ENCODE data around the gene CHFR.
"Not testable (repeated sequence)": the region's sequence is repeated elsewhere in the genome, so short reads cannot be mapped to it uniquely, and the experiment has no call there.

The CHFR gene

GRCh38 chr12:132812631-132813305, 74.6 kb downstream of the CHFR start:
- no peak for DNase-seq (ENCODE audit: low read depth in 3 of 3, low spot score in 1 of 3)

GRCh38 chr12:132809391-132809790, 78.0 kb downstream of the CHFR start:
- DNase-seq (ENCODE audit: low read depth in 3 of 3, low spot score in 1 of 3): not testable (repeated sequence)

GRCh38 chr12:132807295-132808092, 79.9 kb downstream of the CHFR start:
- DNase-seq (ENCODE audit: low read depth in 3 of 3, low spot score in 1 of 3): no peak

GRCh38 chr12:132806857-132807256, 80.5 kb downstream of the CHFR start:
- DNase-seq (ENCODE audit: low read depth in 3 of 3, low spot score in 1 of 3): peak in 1 of 3 donors; percentile 7

- DNase-seq (ENCODE audit: low read depth in 3 of 3, low spot score in 1 of 3): no peak
These were observed 83.0 kb downstream of the CHFR start for GRCh38 chr12:132804426-132804861.

GRCh38 chr12:132803888-132804287, 83.5 kb downstream of the CHFR start:
- no peak for DNase-seq (ENCODE audit: low read depth in 3 of 3, low spot score in 1 of 3)

GRCh38 chr12:132803125-132803524, 84.3 kb downstream of the CHFR start:
- DNase-seq (ENCODE audit: low read depth in 3 of 3, low spot score in 1 of 3): no peak

GRCh38 chr12:132801741-132802140, 85.7 kb downstream of the CHFR start:
- no peak for DNase-seq (ENCODE audit: low read depth in 3 of 3, low spot score in 1 of 3)

GRCh38 chr12:132798836-132799235, 88.6 kb downstream of the CHFR start:
- DNase-seq (ENCODE audit: low read depth in 3 of 3, low spot score in 1 of 3): no peak

GRCh38 chr12:132797820-132798570, 89.4 kb downstream of the CHFR start:
- DNase-seq (ENCODE audit: low read depth in 3 of 3, low spot score in 1 of 3): no peak

- DNase-seq (ENCODE audit: low read depth in 3 of 3, low spot score in 1 of 3): no peak
These were observed 91.6 kb downstream of the CHFR start for GRCh38 chr12:132795847-132796246.

GRCh38 chr12:132791940-132792339, 95.5 kb downstream of the CHFR start:
- DNase-seq (ENCODE audit: low read depth in 3 of 3, low spot score in 1 of 3): not testable (repeated sequence)

GRCh38 chr12:132789099-132789471, 98.3 kb downstream of the CHFR start:
- no peak for DNase-seq (ENCODE audit: low read depth in 3 of 3, low spot score in 1 of 3)

- DNase-seq (ENCODE audit: low read depth in 3 of 3, low spot score in 1 of 3): no peak
These were observed 98.9 kb downstream of the CHFR start for GRCh38 chr12:132788375-132789098.

GRCh38 chr12:132787877-132788276, 99.5 kb downstream of the CHFR start:
- DNase-seq (ENCODE audit: low read depth in 3 of 3, low spot score in 1 of 3): no peak

- no peak for DNase-seq (ENCODE audit: low read depth in 3 of 3, low spot score in 1 of 3)
These were observed 101.2 kb downstream of the CHFR start for GRCh38 chr12:132786192-132786591.

- DNase-seq (ENCODE audit: low read depth in 3 of 3, low spot score in 1 of 3): no peak
These were observed 102.8 kb downstream of the CHFR start for GRCh38 chr12:132784580-132784979.

GRCh38 chr12:132783917-132784531, 103.4 kb downstream of the CHFR start:
- no peak for DNase-seq (ENCODE audit: low read depth in 3 of 3, low spot score in 1 of 3)

Measured in stimulated activated CD4-positive, alpha-beta T cell treated with anti-CD3 and anti-CD28 coated beads, TNF-alpha, amount 100 ng/mL, for 1 hour (primary cell).